ENCODE results near the gene TLR9. TPM values are rescaled to one million over a fixed set of nuclear protein-coding genes. Genes with fewer than 3 reads are reported as not detected.

Gene TLR9
- total RNA-seq, 4 donors from 2014 or later = 0.14 to 1.5 TPM; not detected in 2

GRCh38 chr3:52231502-52232278 lies 6.2 kb upstream of the TLR9 start:
- intact Hi-C loops (cut with DNase I; ENCODE audit: low total_unique reads) = loop anchor here (5.0 kb wide), 1 partner anchor 101 kb away; no protein-coding TSS in a partner anchor
- Histone ChIP-seq H3K9me3 (no peaks in the 10 kb centered on the region), H3K36me3 (no peaks in the 10 kb centered on the region), H3K27me3 (no peaks in the 10 kb centered on the region), H3K4me1 (peaks cover 3 to 5% of the 10 kb centered on the region in 2 donors), H3K27ac (no peak overlapping the region), H3K4me3 (no peak overlapping the region)
- TF ChIP-seq CTCF (IDR thresholded peaks at IDR 0.05) (peak; percentile 55 to 75 (median 69)), POLR2A (IDR thresholded peaks at IDR 0.05) (peak in 1 of 2 donors; percentile 24)
- DNase-seq = peak; percentile 54 to 56

- Histone ChIP-seq H3K27me3 (no peaks in the 10 kb centered on the region), H3K27ac (no peak overlapping the region), H3K4me1 (peaks cover 0 to 5% of the 10 kb centered on the region in 2 donors), H3K36me3 (no peaks in the 10 kb centered on the region), H3K9me3 (no peaks in the 10 kb centered on the region), H3K4me3 (no peak overlapping the region)
- intact Hi-C loops (cut with DNase I; ENCODE audit: low total_unique reads) = loop anchor here (5.0 kb wide), 1 partner anchor 101 kb away; no protein-coding TSS in a partner anchor
- TF ChIP-seq POLR2A (IDR thresholded peaks at IDR 0.05) (no peak), CTCF (IDR thresholded peaks at IDR 0.05) (no peak)
- DNase-seq = peak in 1 of 2 donors; percentile 14
These were observed 5.5 kb upstream of the TLR9 start for GRCh38 chr3:52230889-52231499.

- Histone ChIP-seq H3K9me3 (no peaks in the 10 kb centered on the region), H3K4me3 (no peak overlapping the region), H3K27me3 (no peaks in the 10 kb centered on the region), H3K4me1 (no peaks in the 10 kb centered on the region), H3K27ac (no peak overlapping the region), H3K36me3 (no peaks in the 10 kb centered on the region)
- no peak for DNase-seq
- TF ChIP-seq POLR2A (IDR thresholded peaks at IDR 0.05) (no peak), CTCF (IDR thresholded peaks at IDR 0.05) (no peak)
- intact Hi-C loops (cut with DNase I; ENCODE audit: low total_unique reads) = loop anchor here (5.0 kb wide), 1 partner anchor 102 kb away; no protein-coding TSS in a partner anchor
These were observed 5.0 kb upstream of the TLR9 start for GRCh38 chr3:52230461-52230860.

- H3K9me3 ChIP-seq = no peaks in the 10 kb centered on the region
- DNase-seq = no peak
- no peak for TF ChIP-seq POLR2A (IDR thresholded peaks at IDR 0.05)
- TF ChIP-seq CTCF (IDR thresholded peaks at IDR 0.05) = no peak
- intact Hi-C loops (cut with DNase I; ENCODE audit: low total_unique reads) = loop anchor here (5.0 kb wide), 1 partner anchor 103 kb away; no protein-coding TSS in a partner anchor
- no peaks in the 10 kb centered on the region for H3K36me3 ChIP-seq
- no peaks in the 10 kb centered on the region for H3K27me3 ChIP-seq
- H3K4me3 ChIP-seq = no peak overlapping the region
- H3K27ac ChIP-seq = no peak overlapping the region
- no peaks in the 10 kb centered on the region for H3K4me1 ChIP-seq
These were observed 4.2 kb upstream of the TLR9 start for GRCh38 chr3:52229656-52230055.

- H3K4me3 ChIP-seq = no peak overlapping the region
- intact Hi-C loops (cut with DNase I; ENCODE audit: low total_unique reads) = no loop called here
- no peak overlapping the region for H3K27ac ChIP-seq
- no peaks in the 10 kb centered on the region for H3K36me3 ChIP-seq
- DNase-seq = no peak
- H3K9me3 ChIP-seq = no peaks in the 10 kb centered on the region
- H3K4me1 ChIP-seq = no peaks in the 10 kb centered on the region
- no peaks in the 10 kb centered on the region for H3K27me3 ChIP-seq
- TF ChIP-seq CTCF (IDR thresholded peaks at IDR 0.05) (no peak), POLR2A (IDR thresholded peaks at IDR 0.05) (no peak)
These were observed 3.4 kb upstream of the TLR9 start for GRCh38 chr3:52228751-52229291.

Measured in uterus (tissue), 4 donors.